ENCODE results near the gene PSMB8.

PSMB8 gene

DNA sequence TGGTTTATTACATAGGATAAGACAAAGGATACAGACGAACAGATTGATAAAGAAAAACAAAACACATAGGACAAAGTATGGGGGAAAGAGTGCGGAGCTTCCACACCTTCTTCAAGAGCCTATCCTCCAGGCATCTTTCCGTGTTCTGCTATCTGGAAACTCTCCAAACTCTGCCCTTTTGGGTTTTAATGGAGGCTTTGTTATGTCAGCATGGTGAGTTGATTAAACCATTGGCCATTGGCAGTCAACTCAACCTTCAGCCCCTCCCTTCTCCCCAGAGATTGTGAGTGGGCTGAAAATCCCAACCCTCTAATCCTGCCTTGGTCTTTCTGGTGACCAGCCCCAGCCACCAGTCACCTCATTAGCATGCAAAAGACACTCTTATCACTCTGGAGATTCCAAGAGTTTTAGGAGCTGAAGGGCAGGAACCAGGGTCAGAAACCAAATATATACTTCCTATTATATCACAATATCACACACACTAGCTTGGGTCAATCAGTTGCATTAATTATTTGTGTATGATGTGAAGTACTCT is 50.9 kb downstream of the PSMB8 start:
- DNase-seq: no peak

Data from hematopoietic multipotent progenitor cell treated with erythropoietin and hydrocortisone succinate and interleukin-3 and kit ligand, for 8 days (in vitro differentiated cells).